Neural cell (in vitro differentiated cells): ENCODE data around the gene BTN1A1. TPM values are rescaled to one million over a fixed set of nuclear protein-coding genes. Genes with fewer than 3 reads are reported as not detected.

Source experiments
- H2AFZ ChIP-seq: fragments of 200-600, 300-800 bp; sonication (generic), shearing (Covaris generic); 2 replicates; pipeline ENCODE4 v1.6.0; 2014; ENCODE audit warnings: low read depth, mild to moderate bottlenecking, antibody characterized with exemption, low read length, moderate library complexity
- H3F3A ChIP-seq: fragments of 200-600 bp; shearing (Covaris generic); 2 replicates; pipeline ENCODE4 v1.6.1; 2016; ENCODE audit warnings: mild to moderate bottlenecking, moderate library complexity, mixed read lengths, antibody characterized with exemption, low read length; ENCODE audit not compliant: insufficient read depth, poor library complexity, severe bottlenecking
- H3K27ac ChIP-seq: fragments of 200-600, 300-800 bp; sonication (generic), shearing (Covaris generic); 2 replicates; pipeline ENCODE4 v1.5.1; 2014; ENCODE audit warnings: mild to moderate bottlenecking, low read length, moderate library complexity
- H3K27me3 ChIP-seq: fragments of 300-800, 200-600 bp; sonication (generic), shearing (Covaris generic); 2 replicates; pipeline ENCODE4 v1.6.0; 2014; ENCODE audit warnings: mild to moderate bottlenecking, low read depth, low read length, moderate library complexity; ENCODE audit not compliant: insufficient read depth
- H3K36me3 ChIP-seq: fragments of 300-800, 200-600 bp; sonication (generic), shearing (Covaris generic); 2 replicates; pipeline ENCODE4 v1.5.1; 2014; ENCODE audit warnings: mild to moderate bottlenecking, antibody characterized with exemption, low read length, moderate library complexity; ENCODE audit not compliant: insufficient read depth
- H3K4me2 ChIP-seq: fragments of 300-800, 200-600 bp; sonication (generic), shearing (Covaris generic); 2 replicates; pipeline ENCODE4 v1.6.0; 2014; ENCODE audit warnings: mild to moderate bottlenecking, low read length
- H3K4me3 ChIP-seq: fragments of 300-800, 200-600 bp; sonication (generic), shearing (Covaris generic); 2 replicates; pipeline ENCODE4 v1.5.1; 2014; ENCODE audit warnings: mild to moderate bottlenecking, low read length, moderate library complexity
- H3K79me2 ChIP-seq: fragments of 200-600 bp; shearing (Covaris generic); replicated peaks from 2 replicates; pipeline ENCODE4 v1.6.0; 2014; ENCODE audit warnings: mild to moderate bottlenecking, low read length, moderate library complexity; ENCODE audit not compliant: insufficient read depth
- H3K9ac ChIP-seq: fragments of 300-800, 200-600 bp; sonication (generic), shearing (Covaris generic); 2 replicates; pipeline ENCODE4 v1.6.1; 2016; ENCODE audit warnings: mild to moderate bottlenecking, low read length, mixed read lengths
- H3K9me2 ChIP-seq: fragments of 200-600 bp; shearing (Covaris generic); 2 replicates; pipeline ENCODE4 v1.6.1; 2016; ENCODE audit warnings: mild to moderate bottlenecking, low read length, mixed read lengths; ENCODE audit not compliant: insufficient read depth
- H3K9me3 ChIP-seq: fragments of 200-600, 300-800 bp; sonication (generic), shearing (Covaris generic); 2 replicates; pipeline ENCODE4 v1.6.1; 2016; ENCODE audit warnings: mild to moderate bottlenecking, mixed run types, low read length, moderate library complexity, mixed read lengths
- H4K20me1 ChIP-seq: fragments of 200-600 bp; shearing (Covaris generic); 2 replicates; pipeline ENCODE4 v1.6.1; 2016; ENCODE audit warnings: mild to moderate bottlenecking, mixed run types; ENCODE audit not compliant: insufficient read depth
- EP300 ChIP-seq: fragments of 450-650 bp; conservative IDR thresholded peaks from 2 replicates; pipeline ENCODE4 v1.6.1; 2014; ENCODE audit warnings: antibody characterized with exemption, mild to moderate bottlenecking, moderate library complexity; ENCODE audit not compliant: poor library complexity, severe bottlenecking
- EZH2 ChIP-seq: fragments of 200-600, 300-800 bp; shearing (Covaris generic), sonication (generic); IDR thresholded peaks from 2 replicates; pipeline ENCODE4 v1.6.1; 2014; ENCODE audit warnings: antibody characterized with exemption, low read length, borderline replicate concordance, mild to moderate bottlenecking; ENCODE audit not compliant: insufficient read depth, poor library complexity, severe bottlenecking
- MXI1 ChIP-seq: fragments of 450-650 bp; conservative IDR thresholded peaks from 2 replicates; pipeline ENCODE4 v1.6.1; 2014; ENCODE audit warnings: antibody characterized with exemption, mild to moderate bottlenecking; ENCODE audit not compliant: poor library complexity, severe bottlenecking
- POLR2AphosphoS5 ChIP-seq: IDR thresholded peaks from 2 replicates; pipeline ENCODE4 v1.6.1; 2012
- RAD21 ChIP-seq: fragments of 450-650 bp; conservative IDR thresholded peaks from 2 replicates; pipeline ENCODE4 v1.6.1; 2014; ENCODE audit warnings: antibody characterized with exemption, mild to moderate bottlenecking, moderate library complexity
- SMC3 ChIP-seq: fragments of 450-650 bp; conservative IDR thresholded peaks from 2 replicates; pipeline ENCODE4 v1.6.1; 2014; ENCODE audit warnings: antibody characterized with exemption, mild to moderate bottlenecking, moderate library complexity; ENCODE audit not compliant: poor library complexity
- TAF1 ChIP-seq: IDR thresholded peaks from 2 replicates; pipeline ENCODE4 v1.6.1; 2012; ENCODE audit warnings: low read depth
- polyA plus RNA-seq: library from polyadenylated mRNA; depleted of rRNA; stranded (reverse); fragments of >200 nt; gene quantifications from 2 replicates; pipeline ENCODE4 v1.2.3, GENCODE V29; 2014
- TF ChIP-seq, protein P1 (sequence below): IDR thresholded peaks from 2 replicates; pipeline ENCODE4 v1.6.1; 2012; ENCODE audit warnings: borderline replicate concordance
- TF ChIP-seq, protein P2 (sequence below): fragments of 450-650 bp; IDR thresholded peaks from 2 replicates; pipeline ENCODE4 v1.5.1; 2014; ENCODE audit warnings: antibody characterized with exemption, mild to moderate bottlenecking, moderate library complexity; ENCODE audit not compliant: poor library complexity, severe bottlenecking

The BTN1A1 gene
- polyA plus RNA-seq, 1 donor from 2014 or later = not detected

DNA sequence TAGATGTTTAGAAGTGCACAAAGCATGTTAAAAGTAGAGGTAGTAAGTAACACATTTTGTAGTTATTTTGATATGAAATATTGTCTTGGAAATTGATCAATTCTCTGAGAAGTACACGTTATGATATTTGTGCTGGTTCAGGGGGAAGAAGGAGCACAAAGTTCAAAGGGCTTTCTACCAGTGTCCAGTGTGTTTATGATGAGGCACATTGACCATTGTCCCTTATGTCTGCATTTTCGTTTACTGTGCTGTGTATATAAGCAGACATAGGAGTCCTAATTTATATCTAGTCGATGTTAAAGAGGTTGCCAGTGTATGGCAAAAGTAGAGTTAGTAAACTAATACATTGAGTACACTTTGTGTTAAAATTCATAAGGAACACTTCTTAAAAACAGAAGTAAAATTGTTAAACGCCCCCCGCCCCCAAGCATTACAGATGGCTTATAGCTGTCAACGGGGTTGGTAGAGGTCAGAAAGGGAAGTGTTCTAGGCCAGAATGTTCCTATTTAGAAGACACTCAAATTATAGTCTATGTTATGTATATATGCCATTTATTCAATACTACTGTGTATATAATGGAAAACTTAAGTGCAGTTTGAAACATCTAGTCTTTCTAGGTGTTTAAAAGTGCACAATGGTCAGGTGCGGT is 24.7 kb downstream of the BTN1A1 start:
- Histone ChIP-seq H3K27ac (no peak overlapping the region), H3K4me3 (no peak overlapping the region), H3F3A (no peaks in the 10 kb centered on the region), H2AFZ (no peak overlapping the region), H3K36me3 (no peaks in the 10 kb centered on the region), H4K20me1 (no peaks in the 10 kb centered on the region), H3K27me3 (no peaks in the 10 kb centered on the region), H3K9ac (no peak overlapping the region), H3K9me2 (no peaks in the 10 kb centered on the region), H3K4me2 (no peak overlapping the region), H3K79me2 (no peaks in the 10 kb centered on the region), H3K9me3 (no peaks in the 10 kb centered on the region)
- TF ChIP-seq, protein P1, sequence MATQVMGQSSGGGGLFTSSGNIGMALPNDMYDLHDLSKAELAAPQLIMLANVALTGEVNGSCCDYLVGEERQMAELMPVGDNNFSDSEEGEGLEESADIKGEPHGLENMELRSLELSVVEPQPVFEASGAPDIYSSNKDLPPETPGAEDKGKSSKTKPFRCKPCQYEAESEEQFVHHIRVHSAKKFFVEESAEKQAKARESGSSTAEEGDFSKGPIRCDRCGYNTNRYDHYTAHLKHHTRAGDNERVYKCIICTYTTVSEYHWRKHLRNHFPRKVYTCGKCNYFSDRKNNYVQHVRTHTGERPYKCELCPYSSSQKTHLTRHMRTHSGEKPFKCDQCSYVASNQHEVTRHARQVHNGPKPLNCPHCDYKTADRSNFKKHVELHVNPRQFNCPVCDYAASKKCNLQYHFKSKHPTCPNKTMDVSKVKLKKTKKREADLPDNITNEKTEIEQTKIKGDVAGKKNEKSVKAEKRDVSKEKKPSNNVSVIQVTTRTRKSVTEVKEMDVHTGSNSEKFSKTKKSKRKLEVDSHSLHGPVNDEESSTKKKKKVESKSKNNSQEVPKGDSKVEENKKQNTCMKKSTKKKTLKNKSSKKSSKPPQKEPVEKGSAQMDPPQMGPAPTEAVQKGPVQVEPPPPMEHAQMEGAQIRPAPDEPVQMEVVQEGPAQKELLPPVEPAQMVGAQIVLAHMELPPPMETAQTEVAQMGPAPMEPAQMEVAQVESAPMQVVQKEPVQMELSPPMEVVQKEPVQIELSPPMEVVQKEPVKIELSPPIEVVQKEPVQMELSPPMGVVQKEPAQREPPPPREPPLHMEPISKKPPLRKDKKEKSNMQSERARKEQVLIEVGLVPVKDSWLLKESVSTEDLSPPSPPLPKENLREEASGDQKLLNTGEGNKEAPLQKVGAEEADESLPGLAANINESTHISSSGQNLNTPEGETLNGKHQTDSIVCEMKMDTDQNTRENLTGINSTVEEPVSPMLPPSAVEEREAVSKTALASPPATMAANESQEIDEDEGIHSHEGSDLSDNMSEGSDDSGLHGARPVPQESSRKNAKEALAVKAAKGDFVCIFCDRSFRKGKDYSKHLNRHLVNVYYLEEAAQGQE = no peak
- no peak for TF ChIP-seq EP300

DNA sequence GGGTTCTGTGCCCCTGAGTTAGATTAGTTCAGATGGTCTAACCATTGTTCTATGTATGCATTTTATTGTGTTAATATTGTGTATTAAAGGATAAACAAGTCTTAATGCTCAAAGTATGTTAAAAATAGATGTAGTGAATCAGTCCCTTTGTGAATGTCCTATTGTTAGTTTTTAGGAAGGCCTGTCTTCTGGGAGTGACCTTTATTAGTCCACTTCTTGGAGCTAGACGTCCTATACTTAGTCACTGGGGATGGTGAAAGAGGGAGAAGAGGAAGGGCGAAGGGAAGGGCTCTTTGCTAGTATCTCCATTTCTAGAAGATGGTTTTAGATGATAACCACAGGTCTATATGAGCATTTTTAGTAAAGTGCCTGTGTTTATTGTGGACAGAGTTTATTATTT is 25.7 kb downstream of the BTN1A1 start:
- H3K9me3 ChIP-seq = no peaks in the 10 kb centered on the region
- H3K4me3 ChIP-seq = no peak overlapping the region
- H3K27ac ChIP-seq = no peak overlapping the region
- H3F3A ChIP-seq = no peaks in the 10 kb centered on the region
- no peak overlapping the region for H2AFZ ChIP-seq
- no peaks in the 10 kb centered on the region for H4K20me1 ChIP-seq
- H3K27me3 ChIP-seq = no peaks in the 10 kb centered on the region
- no peak for TF ChIP-seq POLR2AphosphoS5
- no peak for TF ChIP-seq MXI1
- TF ChIP-seq, protein P2, sequence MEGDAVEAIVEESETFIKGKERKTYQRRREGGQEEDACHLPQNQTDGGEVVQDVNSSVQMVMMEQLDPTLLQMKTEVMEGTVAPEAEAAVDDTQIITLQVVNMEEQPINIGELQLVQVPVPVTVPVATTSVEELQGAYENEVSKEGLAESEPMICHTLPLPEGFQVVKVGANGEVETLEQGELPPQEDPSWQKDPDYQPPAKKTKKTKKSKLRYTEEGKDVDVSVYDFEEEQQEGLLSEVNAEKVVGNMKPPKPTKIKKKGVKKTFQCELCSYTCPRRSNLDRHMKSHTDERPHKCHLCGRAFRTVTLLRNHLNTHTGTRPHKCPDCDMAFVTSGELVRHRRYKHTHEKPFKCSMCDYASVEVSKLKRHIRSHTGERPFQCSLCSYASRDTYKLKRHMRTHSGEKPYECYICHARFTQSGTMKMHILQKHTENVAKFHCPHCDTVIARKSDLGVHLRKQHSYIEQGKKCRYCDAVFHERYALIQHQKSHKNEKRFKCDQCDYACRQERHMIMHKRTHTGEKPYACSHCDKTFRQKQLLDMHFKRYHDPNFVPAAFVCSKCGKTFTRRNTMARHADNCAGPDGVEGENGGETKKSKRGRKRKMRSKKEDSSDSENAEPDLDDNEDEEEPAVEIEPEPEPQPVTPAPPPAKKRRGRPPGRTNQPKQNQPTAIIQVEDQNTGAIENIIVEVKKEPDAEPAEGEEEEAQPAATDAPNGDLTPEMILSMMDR = no peak
- TF ChIP-seq TAF1 = no peak
- no peak for TF ChIP-seq EP300
- no peak for TF ChIP-seq SMC3
- TF ChIP-seq, protein P1 = no peak
- no peak for TF ChIP-seq RAD21
- TF ChIP-seq EZH2 = no peak
- no peak overlapping the region for H3K4me2 ChIP-seq
- H3K9ac ChIP-seq = no peak overlapping the region
- no peaks in the 10 kb centered on the region for H3K36me3 ChIP-seq
- H3K79me2 ChIP-seq = no peaks in the 10 kb centered on the region
- H3K9me2 ChIP-seq = no peaks in the 10 kb centered on the region
